GM18951 (cell line): ENCODE data around the gene ROMO1.
A peak's percentile ranks its signal among the peaks of the same experiment; 100 is the strongest.
"Not testable (repeated sequence)": the region's sequence is repeated elsewhere in the genome, so short reads cannot be mapped to it uniquely, and the experiment has no call there.

ENCODE experiments used
- POLR2A ChIP-seq: IDR thresholded peaks from 4 replicates; pipeline ENCODE4 v1.6.1; 2011; ENCODE audit warnings: mild to moderate bottlenecking; ENCODE audit not compliant: insufficient read length, insufficient read depth; ENCODE audit errors: extremely low read depth
- in situ Hi-C: fragments of 300-500 bp; cut with MboI; formaldehyde crosslinking; loops from one replicate; pipeline ENCODE4 v1.12.0; 2022; ENCODE audit warnings: low sequenced_read_pairs, mixed read lengths, inconsistent platforms; ENCODE audit not compliant: unreplicated experiment

Gene ROMO1

GRCh38 chr20:35710884-35711587 lies 11.8 kb downstream of the ROMO1 start:
- no peak for TF ChIP-seq POLR2A

GRCh38 chr20:35711588-35712209 lies 12.5 kb downstream of the ROMO1 start:
- in situ Hi-C loops = no loop called here
- TF ChIP-seq POLR2A = no peak

More at GRCh38 chr20:35710884-35711587, 11.8 kb downstream of the ROMO1 start:
- in situ Hi-C loops = no loop called here

- in situ Hi-C loops = not testable (repeated sequence)
Measured at GRCh38 chr20:35713120-35713519, 13.9 kb downstream of the ROMO1 start.

- no peak for TF ChIP-seq POLR2A
- in situ Hi-C loops = no loop called here
Measured at GRCh38 chr20:35714127-35714526, 14.9 kb downstream of the ROMO1 start.

- in situ Hi-C loops = no loop called here
Measured at GRCh38 chr20:35715652-35716051, 16.4 kb downstream of the ROMO1 start.

GRCh38 chr20:35716330-35716729 lies 17.1 kb downstream of the ROMO1 start:
- in situ Hi-C loops = no loop called here
- TF ChIP-seq POLR2A = no peak

More at GRCh38 chr20:35715652-35716051, 16.4 kb downstream of the ROMO1 start:
- TF ChIP-seq POLR2A = peak; percentile 4

- in situ Hi-C loops = not testable (repeated sequence)
Measured at GRCh38 chr20:35718321-35718720, 19.1 kb downstream of the ROMO1 start.

- no peak for TF ChIP-seq POLR2A
- in situ Hi-C loops = no loop called here
Measured at GRCh38 chr20:35718972-35719635, 19.9 kb downstream of the ROMO1 start.

- no peak for TF ChIP-seq POLR2A
- in situ Hi-C loops = no loop called here
Measured at GRCh38 chr20:35719717-35720116, 20.5 kb downstream of the ROMO1 start.

GRCh38 chr20:35720165-35721123 lies 21.2 kb downstream of the ROMO1 start:
- no peak for TF ChIP-seq POLR2A
- in situ Hi-C loops = no loop called here

GRCh38 chr20:35721219-35721618 lies 22.0 kb downstream of the ROMO1 start:
- TF ChIP-seq POLR2A = no peak
- in situ Hi-C loops = no loop called here

- TF ChIP-seq POLR2A = no peak
- in situ Hi-C loops = no loop called here
Measured at GRCh38 chr20:35721621-35722020, 22.4 kb downstream of the ROMO1 start.

- in situ Hi-C loops = not testable (repeated sequence)
Measured at GRCh38 chr20:35723275-35723639, 24.1 kb downstream of the ROMO1 start.

GRCh38 chr20:35723652-35724320 lies 24.6 kb downstream of the ROMO1 start:
- in situ Hi-C loops = not testable (repeated sequence)
